PC-3 (cell line): ENCODE data around the gene LMO4. TPM values are rescaled to one million over a fixed set of nuclear protein-coding genes. Genes with fewer than 3 reads are reported as not detected.

Source experiments
- ATAC-seq: fragments of 200-7000 bp; cut with Tn5 transposase; 2 replicates; pipeline ENCODE4 v1.9.1; 2020; ENCODE audit warnings: mild to moderate bottlenecking, moderate library complexity
- BruUV-seq: library from RNA; stranded (reverse); fragments of 400-500 nt; replicated peaks from 2 replicates; lab custom pipeline; 2021; lab: Mats Ljungman, UMichigan
- CTCF ChIA-PET: fragments of 300-600 bp; sonication (Branson Sonifier 250); formaldehyde crosslinking; loops from one replicate; lab custom pipeline; 2022; ENCODE audit warnings: antibody characterized with exemption; lab: Charles Lee
- POLR2A ChIA-PET: fragments of 300-600 bp; sonication (Branson Sonifier 250); formaldehyde crosslinking; loops from one replicate; lab custom pipeline; 2022; ENCODE audit warnings: antibody characterized with exemption; ENCODE audit not compliant: unreplicated experiment; lab: Charles Lee
- DNase-seq: peaks from one replicate; pipeline ENCODE4 v3.0.0-alpha.2; 2015
- H2AFZ ChIP-seq: fragments of 300-600 bp; sonication (generic); 2 replicates; pipeline ENCODE4 v1.6.0; 2016; ENCODE audit warnings: antibody characterized with exemption, low read length
- H3F3A ChIP-seq: fragments of 300-600 bp; sonication (generic); one replicate; pipeline ENCODE4 v1.6.0; 2017; ENCODE audit warnings: antibody characterized with exemption, low read length, control low read depth, mild to moderate bottlenecking; ENCODE audit not compliant: unreplicated experiment
- H3K27ac ChIP-seq: fragments of 300-600 bp; sonication (generic); 2 replicates; pipeline ENCODE4 v1.5.1; 2016; ENCODE audit warnings: mild to moderate bottlenecking, low read length
- H3K27me3 ChIP-seq: fragments of 300-600 bp; sonication (generic); 2 replicates; pipeline ENCODE4 v1.6.1; 2016; ENCODE audit warnings: low read length, mixed read lengths
- H3K36me3 ChIP-seq: fragments of 300-600 bp; sonication (generic); 2 replicates; pipeline ENCODE4 v1.6.1; 2016; ENCODE audit warnings: low read depth, mixed run types, low read length, mixed read lengths
- H3K4me1 ChIP-seq: fragments of 300-600 bp; sonication (generic); 2 replicates; pipeline ENCODE4 v1.5.1; 2016; ENCODE audit warnings: low read length; ENCODE audit not compliant: insufficient read depth
- H3K4me2 ChIP-seq: fragments of 300-600 bp; sonication (generic); 2 replicates; pipeline ENCODE4 v1.6.0; 2016; ENCODE audit warnings: low read length
- H3K4me3 ChIP-seq: fragments of 300-600 bp; sonication (generic); 2 replicates; pipeline ENCODE4 v1.5.1; 2016; ENCODE audit warnings: mild to moderate bottlenecking, low read length, mixed read lengths
- H3K79me2 ChIP-seq: fragments of 300-600 bp; sonication (generic); 2 replicates; pipeline ENCODE4 v1.6.1; 2017; ENCODE audit warnings: low read length, mixed read lengths
- H3K9ac ChIP-seq: fragments of 300-600 bp; sonication (generic); 2 replicates; pipeline ENCODE4 v1.6.0; 2016; ENCODE audit warnings: mild to moderate bottlenecking, low read length
- H3K9me2 ChIP-seq: fragments of 300-600 bp; sonication (generic); replicated peaks from 2 replicates; pipeline ENCODE4 v1.6.1; 2016; ENCODE audit warnings: mixed run types, low read length, mixed read lengths
- H3K9me3 ChIP-seq: fragments of 300-600 bp; sonication (generic); 2 replicates; pipeline ENCODE4 v1.6.1; 2016; ENCODE audit warnings: low read length, mixed read lengths
- H4K20me1 ChIP-seq: fragments of 300-600 bp; sonication (generic); 2 replicates; pipeline ENCODE4 v1.6.1; 2016; ENCODE audit warnings: low read length, mixed read lengths
- CTCF ChIP-seq: fragments of 300-600 bp; sonication (generic); conservative IDR thresholded peaks from 2 replicates; pipeline ENCODE4 v1.5.1; 2017; ENCODE audit warnings: antibody characterized with exemption, low read depth, mild to moderate bottlenecking, low read length
- EZH2 ChIP-seq: fragments of 300-600 bp; sonication (generic); IDR thresholded peaks from one replicate; pipeline ENCODE4 v1.6.1; 2017; ENCODE audit warnings: antibody characterized with exemption, mild to moderate bottlenecking, low read length; ENCODE audit not compliant: unreplicated experiment
- EZH2phosphoT487 ChIP-seq: fragments of 300-600 bp; sonication (generic); IDR thresholded peaks from 2 replicates; pipeline ENCODE4 v1.6.1; 2018; ENCODE audit warnings: mild to moderate bottlenecking, antibody characterized with exemption, low read length, borderline replicate concordance
- intact Hi-C: fragments of 100-400 bp; cut with micrococcal nuclease; formaldehyde crosslinking; loops from 2 replicates; pipeline ENCODE4 v1.9.0; 2023
- total RNA-seq: library from RNA; depleted of rRNA; stranded (reverse); fragments of >200 nt; gene quantifications from 2 replicates; pipeline ENCODE4 v1.2.3, GENCODE V29; 2014

LMO4 gene
- total RNA-seq, 1 experiment from 2014 or later = 41.5 TPM

GRCh38 chr1:87279966-87280535 lies 48.6 kb upstream of the LMO4 start:
- peak; percentile 37; the same call in 1 of the 2 replicates for ATAC-seq
- no peaks in the 10 kb centered on the region for H3F3A ChIP-seq
- H3K4me2 ChIP-seq = no peak overlapping the region
- H3K4me1 ChIP-seq = no peaks in the 10 kb centered on the region
- no peaks in the 10 kb centered on the region for H3K36me3 ChIP-seq
- H3K9ac ChIP-seq = no peak overlapping the region
- no peak overlapping the region for H3K4me3 ChIP-seq
- TF ChIP-seq EZH2phosphoT487 (no peak), CTCF (peak; percentile 61), EZH2 (no peak)
- no TSS peak for BruUV-seq
- no peaks in the 10 kb centered on the region for H3K27me3 ChIP-seq
- no peaks in the 10 kb centered on the region for H4K20me1 ChIP-seq
- intact Hi-C loops = loop anchor here (5.0 kb wide), 1 partner anchor 148 kb away; no protein-coding TSS in a partner anchor
- H3K79me2 ChIP-seq = no peaks in the 10 kb centered on the region
- DNase-seq = peak; percentile 45
- H2AFZ ChIP-seq = no peak overlapping the region
- H3K9me3 ChIP-seq = no peaks in the 10 kb centered on the region
- no peak overlapping the region for H3K27ac ChIP-seq
- ChIA-PET CTCF (interaction anchor here (0.5 to 0.7 kb wide), 11 partner anchors 13 to 1375 kb away, joined by 3 to 11 read pairs (median 4); no protein-coding TSS in a partner anchor), POLR2A (no interaction called here)
- no peaks in the 10 kb centered on the region for H3K9me2 ChIP-seq

GRCh38 chr1:87284456-87285240 lies 44.0 kb upstream of the LMO4 start:
- intact Hi-C loops = no loop called here
- H3K9me3 ChIP-seq = no peaks in the 10 kb centered on the region
- ChIA-PET POLR2A (no interaction called here), CTCF (interaction anchor here (0.7 kb wide), 1 partner anchor 55 kb away, joined by 3 read pairs; no protein-coding TSS in a partner anchor)
- ATAC-seq = no peak
- H3K4me2 ChIP-seq = no peak overlapping the region
- H3K79me2 ChIP-seq = no peaks in the 10 kb centered on the region
- no peaks in the 10 kb centered on the region for H3K9me2 ChIP-seq
- H2AFZ ChIP-seq = no peak overlapping the region
- H3K4me1 ChIP-seq = no peaks in the 10 kb centered on the region
- no peak overlapping the region for H3K9ac ChIP-seq
- H3K4me3 ChIP-seq = no peak overlapping the region
- no peaks in the 10 kb centered on the region for H3K27me3 ChIP-seq
- no peak for DNase-seq
- no peak overlapping the region for H3K27ac ChIP-seq
- no peaks in the 10 kb centered on the region for H4K20me1 ChIP-seq
- BruUV-seq = no TSS peak
- H3K36me3 ChIP-seq = no peaks in the 10 kb centered on the region
- H3F3A ChIP-seq = no peaks in the 10 kb centered on the region
- no peak for TF ChIP-seq CTCF
- no peak for TF ChIP-seq EZH2phosphoT487
- no peak for TF ChIP-seq EZH2

GRCh38 chr1:87291107-87291506 lies 37.6 kb upstream of the LMO4 start:
- Histone ChIP-seq H3K9me2 (no peaks in the 10 kb centered on the region), H3F3A (no peaks in the 10 kb centered on the region), H2AFZ (no peak overlapping the region), H3K9ac (no peak overlapping the region), H3K27ac (no peak overlapping the region), H4K20me1 (no peaks in the 10 kb centered on the region), H3K9me3 (no peaks in the 10 kb centered on the region), H3K79me2 (no peaks in the 10 kb centered on the region), H3K4me2 (no peak overlapping the region), H3K4me1 (no peaks in the 10 kb centered on the region), H3K36me3 (no peaks in the 10 kb centered on the region), H3K27me3 (no peaks in the 10 kb centered on the region), H3K4me3 (no peak overlapping the region)
- ATAC-seq (no peak), DNase-seq (no peak)
- BruUV-seq = no TSS peak
- intact Hi-C loops = loop anchor here (5.0 to 10.0 kb wide), 3 partner anchors 771 to 1011 kb away; no protein-coding TSS in a partner anchor
- TF ChIP-seq CTCF = no peak
- no peak for TF ChIP-seq EZH2phosphoT487
- no peak for TF ChIP-seq EZH2
- ChIA-PET POLR2A (no interaction called here), CTCF (no interaction called here)
